ENCODE data around the gene IL1RL1. TPM values are rescaled to one million over a fixed set of nuclear protein-coding genes. Genes with fewer than 3 reads are reported as not detected.

The IL1RL1 gene
- total RNA-seq, 4 donors from 2014 or later, result 0.98 to 6.6 (median 1.2) TPM

DNA sequence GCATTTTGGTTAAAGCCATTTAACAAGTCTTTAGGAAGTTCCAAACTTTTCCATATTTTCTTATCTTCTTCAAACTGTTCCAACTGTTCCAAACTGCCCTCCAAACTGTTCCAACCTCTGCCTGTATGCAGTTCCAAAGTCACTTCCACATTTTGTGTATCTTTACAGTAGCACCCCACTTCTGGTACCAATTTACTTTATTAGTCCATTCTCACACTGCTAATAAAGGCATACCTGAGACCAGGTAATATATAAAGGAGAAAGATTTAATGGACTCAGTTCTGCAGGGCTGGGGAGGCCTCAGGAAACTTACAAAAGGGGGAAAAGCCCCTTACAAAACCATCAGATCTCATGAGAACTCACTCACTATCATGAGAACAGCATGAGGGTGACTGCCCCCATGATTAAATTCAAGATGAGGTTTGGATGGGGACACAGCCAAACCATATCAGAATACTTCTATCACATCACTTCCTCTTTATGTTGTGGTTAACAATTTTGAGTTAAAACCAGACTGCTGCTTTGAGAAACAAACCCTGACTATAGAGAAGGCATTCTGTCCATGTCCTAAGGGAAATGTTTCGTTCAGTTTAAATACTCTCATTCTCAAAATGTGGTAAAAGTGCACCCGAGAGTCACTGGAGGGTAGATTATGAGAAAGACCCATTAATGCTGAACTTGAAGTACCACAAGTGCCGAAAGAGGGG, 55.2 kb downstream of the IL1RL1 start:
- Histone ChIP-seq H3K4me1 (no peaks in the 10 kb centered on the region), H3K27me3 (no peaks in the 10 kb centered on the region), H3K4me3 (no peak overlapping the region), H3K27ac (no peak overlapping the region), H3K36me3 (peaks cover 11% of the 10 kb centered on the region), H3K9me3 (no peaks in the 10 kb centered on the region)
- 81% methylated on average over 3 of the region's 3 CpGs for WGBS
- TF ChIP-seq, protein P1, sequence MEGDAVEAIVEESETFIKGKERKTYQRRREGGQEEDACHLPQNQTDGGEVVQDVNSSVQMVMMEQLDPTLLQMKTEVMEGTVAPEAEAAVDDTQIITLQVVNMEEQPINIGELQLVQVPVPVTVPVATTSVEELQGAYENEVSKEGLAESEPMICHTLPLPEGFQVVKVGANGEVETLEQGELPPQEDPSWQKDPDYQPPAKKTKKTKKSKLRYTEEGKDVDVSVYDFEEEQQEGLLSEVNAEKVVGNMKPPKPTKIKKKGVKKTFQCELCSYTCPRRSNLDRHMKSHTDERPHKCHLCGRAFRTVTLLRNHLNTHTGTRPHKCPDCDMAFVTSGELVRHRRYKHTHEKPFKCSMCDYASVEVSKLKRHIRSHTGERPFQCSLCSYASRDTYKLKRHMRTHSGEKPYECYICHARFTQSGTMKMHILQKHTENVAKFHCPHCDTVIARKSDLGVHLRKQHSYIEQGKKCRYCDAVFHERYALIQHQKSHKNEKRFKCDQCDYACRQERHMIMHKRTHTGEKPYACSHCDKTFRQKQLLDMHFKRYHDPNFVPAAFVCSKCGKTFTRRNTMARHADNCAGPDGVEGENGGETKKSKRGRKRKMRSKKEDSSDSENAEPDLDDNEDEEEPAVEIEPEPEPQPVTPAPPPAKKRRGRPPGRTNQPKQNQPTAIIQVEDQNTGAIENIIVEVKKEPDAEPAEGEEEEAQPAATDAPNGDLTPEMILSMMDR (IDR thresholded peaks at IDR 0.05), result no peak
- no peak for TF ChIP-seq POLR2A (IDR thresholded peaks at IDR 0.05)
- TF ChIP-seq EP300 (IDR thresholded peaks at IDR 0.05), result no peak
- TF ChIP-seq POLR2AphosphoS5 (IDR thresholded peaks at IDR 0.05), result no peak
- no peak for DNase-seq (ENCODE audit: low spot score in 2 of 2)

DNA sequence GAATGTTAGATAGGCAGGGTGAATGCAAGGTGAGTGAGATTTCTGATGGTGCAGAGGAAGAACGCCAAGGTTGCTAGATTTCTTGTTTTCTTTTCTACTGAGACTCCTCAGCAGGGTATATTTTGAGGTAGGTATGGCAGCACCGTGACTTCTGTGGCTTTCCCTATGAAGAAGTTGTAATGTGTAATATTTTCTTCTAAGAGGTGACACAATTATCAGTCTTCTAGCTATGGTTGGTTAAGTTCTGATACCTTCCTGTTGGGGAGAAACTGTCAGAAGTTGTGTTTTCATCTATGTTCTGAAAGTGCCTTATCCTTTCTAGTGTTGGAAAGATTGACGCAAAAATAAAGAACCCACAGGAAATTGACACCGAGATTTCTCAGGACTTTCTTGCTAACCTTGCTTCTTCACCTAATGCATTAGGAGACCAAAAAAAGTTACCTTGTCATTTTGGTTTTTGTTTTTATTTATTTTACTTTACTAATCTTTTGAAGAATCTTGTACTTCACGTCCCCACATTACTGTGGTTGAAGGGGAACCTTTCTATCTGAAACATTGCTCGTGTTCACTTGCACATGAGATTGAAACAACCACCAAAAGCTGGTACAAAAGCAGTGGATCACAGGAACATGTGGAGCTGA, 56.1 kb downstream of the IL1RL1 start:
- WGBS, result 88% methylated on average over 6 of the region's 6 CpGs
- Histone ChIP-seq H3K27me3 (no peaks in the 10 kb centered on the region), H3K4me1 (no peaks in the 10 kb centered on the region), H3K9me3 (no peaks in the 10 kb centered on the region), H3K4me3 (no peak overlapping the region), H3K36me3 (peaks cover 11% of the 10 kb centered on the region), H3K27ac (no peak overlapping the region)
- TF ChIP-seq POLR2A (IDR thresholded peaks at IDR 0.05), result no peak
- no peak for TF ChIP-seq EP300 (IDR thresholded peaks at IDR 0.05)
- TF ChIP-seq, protein P1 (IDR thresholded peaks at IDR 0.05), result no peak
- no peak for TF ChIP-seq POLR2AphosphoS5 (IDR thresholded peaks at IDR 0.05)
- DNase-seq (ENCODE audit: low spot score in 2 of 2), result no peak

DNA sequence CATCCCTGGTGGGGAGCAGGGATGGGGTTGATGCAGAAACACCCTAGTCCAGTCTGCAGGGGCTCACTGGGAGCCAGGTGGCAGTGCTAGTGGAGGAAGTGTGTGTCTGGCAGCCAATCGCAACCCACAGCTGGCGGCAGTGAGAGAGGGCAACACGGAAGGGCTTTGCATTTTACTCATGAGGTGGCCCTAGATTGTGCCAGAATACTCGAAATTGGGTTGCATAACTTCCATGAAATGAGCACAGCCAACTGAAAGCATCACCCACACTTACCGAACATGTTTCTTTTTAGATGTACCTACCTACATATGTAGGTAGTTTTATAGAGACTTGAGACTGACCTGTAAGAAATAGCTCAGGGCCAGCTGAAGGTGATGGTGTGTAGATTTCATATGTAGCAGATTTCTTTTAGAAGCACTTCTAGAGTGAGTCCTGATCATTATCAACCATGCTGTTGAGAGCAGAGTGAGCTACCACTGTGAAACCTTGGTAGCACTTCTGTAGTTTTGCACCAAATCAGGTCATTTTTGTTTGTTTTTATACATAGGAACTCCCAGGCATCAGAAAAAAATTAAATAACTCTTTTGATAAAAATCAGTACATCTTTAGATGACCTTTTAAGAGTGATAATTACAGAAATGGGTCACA, 57.2 kb downstream of the IL1RL1 start:
- H3K9me3 ChIP-seq, result no peaks in the 10 kb centered on the region
- H3K27ac ChIP-seq, result no peak overlapping the region
- H3K4me3 ChIP-seq, result no peak overlapping the region
- 89% methylated on average over 5 of the region's 5 CpGs for WGBS
- no peaks in the 10 kb centered on the region for H3K27me3 ChIP-seq
- no peak for DNase-seq (ENCODE audit: low spot score in 2 of 2)
- no peak for TF ChIP-seq POLR2A (IDR thresholded peaks at IDR 0.05)
- TF ChIP-seq, protein P1 (IDR thresholded peaks at IDR 0.05), result no peak
- TF ChIP-seq EP300 (IDR thresholded peaks at IDR 0.05), result no peak
- no peak for TF ChIP-seq POLR2AphosphoS5 (IDR thresholded peaks at IDR 0.05)
- H3K36me3 ChIP-seq, result peaks cover 11% of the 10 kb centered on the region
- H3K4me1 ChIP-seq, result no peaks in the 10 kb centered on the region

- WGBS, result 100% methylated on average over 1 of the region's 1 CpG
Observed at GRCh38 chr2:102369866-102370265, 58.5 kb downstream of the IL1RL1 start.

More at GRCh38 chr2:102369866-102370265, 58.5 kb downstream of the IL1RL1 start:
- DNase-seq (ENCODE audit: low spot score in 2 of 2), result no peak
- Histone ChIP-seq H3K4me3 (no peak overlapping the region), H3K9me3 (no peaks in the 10 kb centered on the region), H3K27ac (no peak overlapping the region), H3K4me1 (no peaks in the 10 kb centered on the region), H3K36me3 (peaks cover under 1% of the 10 kb centered on the region), H3K27me3 (no peaks in the 10 kb centered on the region)
- TF ChIP-seq POLR2AphosphoS5 (IDR thresholded peaks at IDR 0.05), result no peak
- TF ChIP-seq, protein P1 (IDR thresholded peaks at IDR 0.05), result no peak
- no peak for TF ChIP-seq EP300 (IDR thresholded peaks at IDR 0.05)
- TF ChIP-seq POLR2A (IDR thresholded peaks at IDR 0.05), result no peak

All from suprapubic skin (tissue), 4 donors.